OCI-LY3 (cell line): Measurements from ENCODE around the gene GLUD1.
"Not testable (repeated sequence)": the region's sequence is repeated elsewhere in the genome, so short reads cannot be mapped to it uniquely, and the experiment has no call there.

Experiments
- H2AFZ ChIP-seq: fragments of 200-600, 300-600 bp; shearing (Covaris generic); 2 replicates; pipeline ENCODE4 v1.6.0; 2014; ENCODE audit warnings: antibody characterized with exemption, low read depth, low read length
- H3K27ac ChIP-seq: fragments of 200-600, 300-600 bp; sonication (generic); 2 replicates; pipeline ENCODE4 v1.5.1; 2014; ENCODE audit warnings: mild to moderate bottlenecking, low read length, moderate library complexity, mixed read lengths
- H3K27me3 ChIP-seq: fragments of 200-600, 300-600 bp; sonication (generic); 2 replicates; pipeline ENCODE4 v1.6.1; 2014; ENCODE audit warnings: low read depth, low read length, mixed read lengths
- H3K36me3 ChIP-seq: fragments of 200-600, 300-600 bp; sonication (generic); replicated peaks from 2 replicates; pipeline ENCODE3; 2014; ENCODE audit warnings: low read depth, low read length, mixed read lengths
- H3K4me1 ChIP-seq: fragments of 300-600, 200-600 bp; sonication (generic); 2 replicates; pipeline ENCODE4 v1.6.1; 2014; ENCODE audit warnings: low read length, mixed read lengths
- H3K4me2 ChIP-seq: fragments of 200-600, 300-600 bp; sonication (generic); 2 replicates; pipeline ENCODE4 v1.6.1; 2014; ENCODE audit warnings: low read length, mixed read lengths
- H3K4me3 ChIP-seq: fragments of 300-600, 200-600 bp; sonication (generic); 2 replicates; pipeline ENCODE4 v1.5.1; 2014; ENCODE audit warnings: antibody characterized with exemption, mild to moderate bottlenecking, low read length, moderate library complexity
- H3K79me2 ChIP-seq: fragments of 300-600, 200-600 bp; shearing (Covaris generic); 2 replicates; pipeline ENCODE4 v1.6.1; 2014; ENCODE audit warnings: mild to moderate bottlenecking, low read length, mixed read lengths
- H3K9ac ChIP-seq: fragments of 300-600, 200-600 bp; shearing (Covaris generic); 2 replicates; pipeline ENCODE4 v1.6.0; 2014; ENCODE audit warnings: mild to moderate bottlenecking, low read length, moderate library complexity
- H3K9me3 ChIP-seq: fragments of 200-600, 300-600 bp; shearing (Covaris generic); 2 replicates; pipeline ENCODE4 v1.6.1; 2014; ENCODE audit warnings: low read length, mixed read lengths; ENCODE audit not compliant: insufficient read depth
- H4K20me1 ChIP-seq: fragments of 200-600, 300-600 bp; sonication (generic); 2 replicates; pipeline ENCODE4 v1.6.1; 2016; ENCODE audit warnings: low read length, mixed read lengths; ENCODE audit not compliant: insufficient read depth
- CTCF ChIP-seq: fragments of 200-600, 300-600 bp; sonication (generic); IDR thresholded peaks from 2 replicates; pipeline ENCODE4 v1.5.1; 2014; ENCODE audit warnings: antibody characterized with exemption, low read length, low read depth
- EZH2phosphoT487 ChIP-seq: fragments of 200-600 bp; shearing (Covaris generic); IDR thresholded peaks from 2 replicates; pipeline ENCODE4 v1.6.1; 2018; ENCODE audit warnings: antibody characterized with exemption, mixed run types, low read depth

Gene GLUD1

GRCh38 chr10:87038786-87039185 lies 55.9 kb downstream of the GLUD1 start:
- Histone ChIP-seq H3K4me1 (no peaks in the 10 kb centered on the region; the same call in 1 of the 2 replicates), H3K9me3 (no peaks in the 10 kb centered on the region), H3K27me3 (no peaks in the 10 kb centered on the region), H3K79me2 (no peaks in the 10 kb centered on the region), H4K20me1 (no peaks in the 10 kb centered on the region), H3K4me2 (no peak overlapping the region), H3K9ac (no peak overlapping the region), H2AFZ (no peak overlapping the region), H3K36me3 (no peaks in the 10 kb centered on the region), H3K4me3 (no peak overlapping the region), H3K27ac (no peak overlapping the region)
- no peak for TF ChIP-seq EZH2phosphoT487

GRCh38 chr10:87038286-87038717 lies 56.3 kb downstream of the GLUD1 start:
- no peaks in the 10 kb centered on the region for H4K20me1 ChIP-seq
- no peaks in the 10 kb centered on the region; the same call in 1 of the 2 replicates for H3K4me1 ChIP-seq
- no peak overlapping the region for H2AFZ ChIP-seq
- H3K27ac ChIP-seq = no peak overlapping the region
- no peaks in the 10 kb centered on the region for H3K79me2 ChIP-seq
- H3K9me3 ChIP-seq = no peaks in the 10 kb centered on the region
- no peaks in the 10 kb centered on the region for H3K36me3 ChIP-seq
- TF ChIP-seq CTCF (no peak), EZH2phosphoT487 (no peak)
- H3K9ac ChIP-seq = no peak overlapping the region
- no peak overlapping the region for H3K4me2 ChIP-seq
- no peaks in the 10 kb centered on the region for H3K27me3 ChIP-seq
- H3K4me3 ChIP-seq = no peak overlapping the region

- TF ChIP-seq CTCF = no peak
- TF ChIP-seq EZH2phosphoT487 = no peak
Observed at GRCh38 chr10:87036623-87037022, 58.0 kb downstream of the GLUD1 start.

GRCh38 chr10:87030912-87031635 lies 63.6 kb downstream of the GLUD1 start:
- Histone ChIP-seq H3K9ac (no peak overlapping the region), H2AFZ (no peak overlapping the region), H4K20me1 (no peaks in the 10 kb centered on the region), H3K27me3 (no peaks in the 10 kb centered on the region), H3K27ac (no peak overlapping the region), H3K9me3 (no peaks in the 10 kb centered on the region), H3K79me2 (no peaks in the 10 kb centered on the region), H3K4me2 (no peak overlapping the region), H3K4me3 (no peak overlapping the region), H3K4me1 (no peaks in the 10 kb centered on the region; the same call in 1 of the 2 replicates), H3K36me3 (no peaks in the 10 kb centered on the region)
- TF ChIP-seq CTCF (no peak), EZH2phosphoT487 (no peak)

More at GRCh38 chr10:87036623-87037022, 58.0 kb downstream of the GLUD1 start:
- Histone ChIP-seq H3K36me3 (no peaks in the 10 kb centered on the region), H3K4me1 (no peaks in the 10 kb centered on the region; the same call in 1 of the 2 replicates), H3K4me2 (no peak overlapping the region), H3K27ac (no peak overlapping the region), H3K79me2 (no peaks in the 10 kb centered on the region), H2AFZ (no peak overlapping the region), H4K20me1 (no peaks in the 10 kb centered on the region), H3K4me3 (no peak overlapping the region), H3K9me3 (no peaks in the 10 kb centered on the region), H3K27me3 (no peaks in the 10 kb centered on the region), H3K9ac (no peak overlapping the region)

- H3K79me2 ChIP-seq, H4K20me1 ChIP-seq, H3K4me2 ChIP-seq, H3K27ac ChIP-seq, H3K9me3 ChIP-seq, H2AFZ ChIP-seq, H3K4me3 ChIP-seq, H3K36me3 ChIP-seq, H3K4me1 ChIP-seq, H3K27me3 ChIP-seq, H3K9ac ChIP-seq: not testable (repeated sequence)
Observed at GRCh38 chr10:87030419-87030818, 64.2 kb downstream of the GLUD1 start.

- not testable (repeated sequence) for H3K79me2 ChIP-seq, H3K4me2 ChIP-seq, H3K4me1 ChIP-seq, H3K4me3 ChIP-seq, H4K20me1 ChIP-seq, H2AFZ ChIP-seq, H3K27me3 ChIP-seq, H3K9ac ChIP-seq, H3K36me3 ChIP-seq, H3K27ac ChIP-seq, H3K9me3 ChIP-seq
Observed at GRCh38 chr10:87026747-87027508, 67.7 kb downstream of the GLUD1 start.
